Activated CD8-positive, alpha-beta memory T cell treated with anti-CD3 and anti-CD28 coated beads for 24 hours (primary cell): Measurements from ENCODE around the gene XPNPEP1.

ENCODE experiments used
- DNase-seq: peaks from one replicate; pipeline ENCODE4 v3.0.0-alpha.2; 2020

The XPNPEP1 gene

GRCh38 chr10:109947111-109947920, 24.0 kb upstream of the XPNPEP1 start:
- DNase-seq: no peak

GRCh38 chr10:109946680-109947079, 23.4 kb upstream of the XPNPEP1 start:
- DNase-seq: no peak

GRCh38 chr10:109945473-109946177, 22.3 kb upstream of the XPNPEP1 start:
- DNase-seq: no peak

- DNase-seq: no peak
Observed at GRCh38 chr10:109944613-109945012, 21.3 kb upstream of the XPNPEP1 start.

- DNase-seq: no peak
Observed at GRCh38 chr10:109941236-109941862, 18.0 kb upstream of the XPNPEP1 start.

GRCh38 chr10:109940553-109940952, 17.2 kb upstream of the XPNPEP1 start:
- DNase-seq: no peak

GRCh38 chr10:109940117-109940516, 16.8 kb upstream of the XPNPEP1 start:
- no peak for DNase-seq

GRCh38 chr10:109939315-109939961, 16.1 kb upstream of the XPNPEP1 start:
- DNase-seq: no peak

- DNase-seq: no peak
Observed at GRCh38 chr10:109937460-109938065, 14.3 kb upstream of the XPNPEP1 start.

- DNase-seq: peak; percentile 74
Observed at GRCh38 chr10:109934958-109935793, 11.9 kb upstream of the XPNPEP1 start.

GRCh38 chr10:109933984-109934565, 10.8 kb upstream of the XPNPEP1 start:
- DNase-seq: peak; percentile 67

GRCh38 chr10:109932968-109933367, 9.7 kb upstream of the XPNPEP1 start:
- no peak for DNase-seq

- no peak for DNase-seq
Observed at GRCh38 chr10:109932391-109932790, 9.1 kb upstream of the XPNPEP1 start.

GRCh38 chr10:109931163-109931562, 7.9 kb upstream of the XPNPEP1 start:
- no peak for DNase-seq

GRCh38 chr10:109929501-109930219, 6.3 kb upstream of the XPNPEP1 start:
- no peak for DNase-seq

- DNase-seq: no peak
Observed at GRCh38 chr10:109928475-109928891, 5.2 kb upstream of the XPNPEP1 start.

- no peak for DNase-seq
Observed at GRCh38 chr10:109926825-109927224, 3.5 kb upstream of the XPNPEP1 start.

- no peak for DNase-seq
Observed at GRCh38 chr10:109926061-109926745, 2.9 kb upstream of the XPNPEP1 start.

- no peak for DNase-seq
Observed at GRCh38 chr10:109924967-109925620, 1.8 kb upstream of the XPNPEP1 start.

- no peak for DNase-seq
Observed at GRCh38 chr10:109924087-109924486, 776 bp upstream of the XPNPEP1 start.
